ENCODE results near the gene SPPL3. TPM values are rescaled to one million over a fixed set of nuclear protein-coding genes. Genes with fewer than 3 reads are reported as not detected.

SPPL3 gene
- total RNA-seq, 1 experiment from 2014 or later: 39.7 TPM

GRCh38 chr12:120917748-120918147 is 13.6 kb upstream of the SPPL3 start:
- Histone ChIP-seq H3K27ac (ENCODE audit: low read depth, low read length) (no peak overlapping the region), H3K4me1 (ENCODE audit: control insufficient read depth in 1 of 2, insufficient read depth in 2 of 2, low read length in 2 of 2) (no peaks in the 10 kb centered on the region), H3K9me2 (ENCODE audit: insufficient read depth) (no peaks in the 10 kb centered on the region), H3K4me2 (ENCODE audit: low read length) (no peak overlapping the region), H3K4me3 (replicated peaks in 1 of 2; ENCODE audit: low read depth in 1 of 2, low read length in 2 of 2) (no peak overlapping the region), H3K9ac (ENCODE audit: low read length) (no peak overlapping the region), H3K79me2 (ENCODE audit: insufficient read depth, low read length) (no peaks in the 10 kb centered on the region), H2AFZ (ENCODE audit: low read depth, low read length, poor library complexity, severe bottlenecking) (no peak overlapping the region), H3K9me3 (ENCODE audit: control insufficient read depth in 1 of 2, insufficient read depth in 1 of 2, low read depth in 1 of 2, low read length in 2 of 2) (no peaks in the 10 kb centered on the region), H3K27me3 (ENCODE audit: insufficient read depth, low read length) (no peaks in the 10 kb centered on the region), H4K20me1 (ENCODE audit: insufficient read depth) (no peaks in the 10 kb centered on the region), H3K36me3 (ENCODE audit: control insufficient read depth in 1 of 2, insufficient read depth in 2 of 2, low read length in 2 of 2) (no peaks in the 10 kb centered on the region)
- ChIA-PET CTCF (no interaction called here), POLR2A (no interaction called here), RAD21 (ENCODE audit: low non-redundant PET in 1 of 2, low total read pairs in 2 of 2, uncharacterized antibody in 2 of 2, unreplicated experiment in 2 of 2) (no interaction called here)
- no peak for DNase-seq (ENCODE audit: low read depth, low spot score)
- BruUV-seq (replicated peaks): no TSS peak
- no peak for ATAC-seq
- intact Hi-C loops (cut with micrococcal nuclease): no loop called here
- TF ChIP-seq FOSL1 (IDR thresholded peaks at IDR 0.05; ENCODE audit: low read depth): no peak
- no peak for TF ChIP-seq CBX3 (IDR thresholded peaks at IDR 0.05; ENCODE audit: low read depth)
- TF ChIP-seq CTCF (IDR thresholded peaks at IDR 0.05 in 2 of 3, conservative IDR thresholded peaks at IDR 0.05 in 1 of 3; ENCODE audit: borderline replicate concordance in 1 of 3, insufficient read depth in 1 of 3, low read depth in 2 of 3, low read length in 2 of 3): no peak
- no peak for TF ChIP-seq MAX (IDR thresholded peaks at IDR 0.05)
- TF ChIP-seq REST (IDR thresholded peaks at IDR 0.05; ENCODE audit: low read depth): no peak

Measured in HCT116 (cell line).